MM.1S (cell line): ENCODE data around the gene ATAD3B.

Source experiments
- DNase-seq: peaks from one replicate; pipeline ENCODE4 v3.0.0-alpha.2; 2015
- H2AFZ ChIP-seq: fragments of 300-600 bp; sonication (generic); 2 replicates; pipeline ENCODE4 v1.6.0; 2016; ENCODE audit warnings: antibody characterized with exemption, low read length
- H3F3A ChIP-seq: fragments of 300-600 bp; sonication (generic); 2 replicates; pipeline ENCODE4 v1.6.1; 2016; ENCODE audit warnings: mild to moderate bottlenecking, antibody characterized with exemption, low read length, moderate library complexity, mixed read lengths; ENCODE audit not compliant: insufficient read depth
- H3K27ac ChIP-seq: fragments of 300-600 bp; sonication (generic); 2 replicates; pipeline ENCODE4 v1.5.1; 2016; ENCODE audit warnings: mild to moderate bottlenecking, low read length
- H3K27me3 ChIP-seq: fragments of 300-600 bp; sonication (generic); replicated peaks from 2 replicates; pipeline ENCODE4 v1.6.0; 2016; ENCODE audit warnings: low read length; ENCODE audit not compliant: insufficient read depth
- H3K36me3 ChIP-seq: fragments of 300-600 bp; sonication (generic); replicated peaks from 2 replicates; pipeline ENCODE4 v1.6.1; 2016; ENCODE audit warnings: mild to moderate bottlenecking, low read length, mixed read lengths; ENCODE audit not compliant: insufficient read depth
- H3K4me1 ChIP-seq: fragments of 300-600 bp; sonication (generic); 2 replicates; pipeline ENCODE4 v1.6.1; 2016; ENCODE audit warnings: low read length, mixed read lengths
- H3K4me2 ChIP-seq: fragments of 300-600 bp; sonication (generic); 2 replicates; pipeline ENCODE4 v1.6.0; 2016; ENCODE audit warnings: low read depth, low read length
- H3K4me3 ChIP-seq: fragments of 300-600 bp; sonication (generic); 2 replicates; pipeline ENCODE4 v1.5.1; 2016; ENCODE audit warnings: low read length, mixed read lengths
- H3K79me2 ChIP-seq: fragments of 300-600 bp; sonication (generic); 2 replicates; pipeline ENCODE4 v1.6.1; 2016; ENCODE audit warnings: mixed run types, low read length, mixed read lengths
- H3K9ac ChIP-seq: fragments of 300-600 bp; sonication (generic); 2 replicates; pipeline ENCODE4 v1.6.1; 2016; ENCODE audit warnings: low read length, mixed read lengths
- H3K9me2 ChIP-seq: fragments of 300-600 bp; sonication (generic); replicated peaks from 2 replicates; pipeline ENCODE4 v1.6.1; 2016; ENCODE audit warnings: mild to moderate bottlenecking, low read length, mixed read lengths; ENCODE audit not compliant: insufficient read depth
- H3K9me3 ChIP-seq: fragments of 300-600 bp; sonication (generic); replicated peaks from 2 replicates; pipeline ENCODE4 v1.6.1; 2016; ENCODE audit warnings: mild to moderate bottlenecking, low read length, mixed read lengths; ENCODE audit not compliant: insufficient read depth
- H4K20me1 ChIP-seq: fragments of 300-600 bp; sonication (generic); 2 replicates; pipeline ENCODE4 v1.6.1; 2016; ENCODE audit warnings: mild to moderate bottlenecking, low read length, moderate library complexity, mixed read lengths; ENCODE audit not compliant: insufficient read depth
- EZH2 ChIP-seq: fragments of 300-600 bp; sonication (generic); optimal IDR thresholded peaks from 2 replicates; pipeline ENCODE3; 2017; ENCODE audit warnings: low read depth, mild to moderate bottlenecking, antibody characterized with exemption, low read length, mixed read lengths
- EZH2phosphoT487 ChIP-seq: fragments of 300-600 bp; sonication (generic); IDR thresholded peaks from 2 replicates; pipeline ENCODE4 v1.6.1; 2018; ENCODE audit warnings: antibody characterized with exemption, low read length
- TF ChIP-seq, protein P1 (sequence below): fragments of 300-600 bp; sonication (generic); IDR thresholded peaks from 2 replicates; pipeline ENCODE4 v1.5.1; 2016; ENCODE audit warnings: antibody characterized with exemption, low read length, mixed read lengths

The ATAD3B gene

GRCh38 chr1:1539310-1540089, 67.9 kb downstream of the ATAD3B start:
- TF ChIP-seq, protein P1, sequence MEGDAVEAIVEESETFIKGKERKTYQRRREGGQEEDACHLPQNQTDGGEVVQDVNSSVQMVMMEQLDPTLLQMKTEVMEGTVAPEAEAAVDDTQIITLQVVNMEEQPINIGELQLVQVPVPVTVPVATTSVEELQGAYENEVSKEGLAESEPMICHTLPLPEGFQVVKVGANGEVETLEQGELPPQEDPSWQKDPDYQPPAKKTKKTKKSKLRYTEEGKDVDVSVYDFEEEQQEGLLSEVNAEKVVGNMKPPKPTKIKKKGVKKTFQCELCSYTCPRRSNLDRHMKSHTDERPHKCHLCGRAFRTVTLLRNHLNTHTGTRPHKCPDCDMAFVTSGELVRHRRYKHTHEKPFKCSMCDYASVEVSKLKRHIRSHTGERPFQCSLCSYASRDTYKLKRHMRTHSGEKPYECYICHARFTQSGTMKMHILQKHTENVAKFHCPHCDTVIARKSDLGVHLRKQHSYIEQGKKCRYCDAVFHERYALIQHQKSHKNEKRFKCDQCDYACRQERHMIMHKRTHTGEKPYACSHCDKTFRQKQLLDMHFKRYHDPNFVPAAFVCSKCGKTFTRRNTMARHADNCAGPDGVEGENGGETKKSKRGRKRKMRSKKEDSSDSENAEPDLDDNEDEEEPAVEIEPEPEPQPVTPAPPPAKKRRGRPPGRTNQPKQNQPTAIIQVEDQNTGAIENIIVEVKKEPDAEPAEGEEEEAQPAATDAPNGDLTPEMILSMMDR, result no peak
- no peak for TF ChIP-seq EZH2
- TF ChIP-seq EZH2phosphoT487, result no peak
- H3K79me2 ChIP-seq, result no peaks in the 10 kb centered on the region
- H3K9me3 ChIP-seq, result no peaks in the 10 kb centered on the region
- no peak overlapping the region for H3K4me2 ChIP-seq
- H3K36me3 ChIP-seq, result no peaks in the 10 kb centered on the region
- no peak overlapping the region for H2AFZ ChIP-seq
- H3K4me1 ChIP-seq, result no peaks in the 10 kb centered on the region
- no peaks in the 10 kb centered on the region for H3K9me2 ChIP-seq
- H3F3A ChIP-seq, result no peaks in the 10 kb centered on the region
- H3K27ac ChIP-seq, result no peak overlapping the region
- no peak overlapping the region for H3K9ac ChIP-seq
- H3K4me3 ChIP-seq, result no peak overlapping the region
- no peaks in the 10 kb centered on the region for H4K20me1 ChIP-seq
- H3K27me3 ChIP-seq, result no peaks in the 10 kb centered on the region
- DNase-seq, result no peak

DNA sequence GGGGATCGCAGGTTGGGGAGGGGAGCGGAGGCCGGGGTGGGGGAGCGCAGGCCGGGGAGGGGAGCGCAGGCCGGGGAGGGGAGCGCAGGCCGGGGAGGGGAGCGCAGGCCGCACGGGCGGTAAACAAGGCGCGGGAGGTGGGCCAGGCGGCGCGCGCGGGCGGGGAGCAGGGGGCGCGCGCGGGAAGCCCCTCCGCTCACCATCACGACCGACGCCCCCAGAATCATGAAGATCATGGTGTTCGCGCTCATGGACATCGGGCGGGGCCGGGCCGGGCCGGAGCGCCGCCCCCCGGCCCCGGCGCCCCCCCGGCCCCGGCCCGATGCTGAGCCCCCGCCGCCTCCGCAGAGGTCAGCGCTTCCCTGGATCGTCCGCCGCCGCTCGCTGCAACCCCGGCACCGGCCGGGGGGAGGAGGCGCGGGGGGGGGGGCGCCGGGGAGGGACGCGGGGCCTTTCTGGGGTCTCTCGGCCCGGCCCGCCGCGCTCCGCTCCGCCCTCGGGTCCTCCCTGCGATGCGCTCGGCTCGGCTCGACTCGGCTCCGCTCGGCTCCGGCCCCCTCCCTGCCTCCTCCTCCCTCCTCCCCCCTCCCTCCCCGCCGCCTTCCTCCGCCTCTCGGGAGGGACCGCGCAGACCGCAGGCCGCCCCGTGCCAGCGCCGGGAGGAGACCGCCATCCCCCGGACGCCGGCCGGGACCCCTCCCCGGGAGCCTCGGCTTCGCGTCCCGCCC, 68.7 kb downstream of the ATAD3B start, which contains the start of gene TMEM240:
Gene TMEM240 (minus strand): TSS at position 535 of the 728 bp plus-strand sequence. CDS start 278 bp downstream, at position 257.
- Histone ChIP-seq H3K36me3 (no peaks in the 10 kb centered on the region), H3K4me2 (no peak within 1 kb of the TSS), H3K27me3 (no peaks in the 10 kb centered on the region), H3K9ac (no peak within 1 kb of the TSS), H3F3A (no peaks in the 10 kb centered on the region), H3K27ac (no peak within 1 kb of the TSS), H3K4me1 (no peaks in the 10 kb centered on the region), H3K9me2 (no peaks in the 10 kb centered on the region), H3K9me3 (no peaks in the 10 kb centered on the region), H3K79me2 (no peaks in the 10 kb centered on the region), H3K4me3 (no peak within 1 kb of the TSS), H2AFZ (no peak within 1 kb of the TSS), H4K20me1 (no peaks in the 10 kb centered on the region)
- no peak for TF ChIP-seq EZH2
- TF ChIP-seq, protein P1, result no peak
- TF ChIP-seq EZH2phosphoT487, result no peak
- DNase-seq, result no peak

DNA sequence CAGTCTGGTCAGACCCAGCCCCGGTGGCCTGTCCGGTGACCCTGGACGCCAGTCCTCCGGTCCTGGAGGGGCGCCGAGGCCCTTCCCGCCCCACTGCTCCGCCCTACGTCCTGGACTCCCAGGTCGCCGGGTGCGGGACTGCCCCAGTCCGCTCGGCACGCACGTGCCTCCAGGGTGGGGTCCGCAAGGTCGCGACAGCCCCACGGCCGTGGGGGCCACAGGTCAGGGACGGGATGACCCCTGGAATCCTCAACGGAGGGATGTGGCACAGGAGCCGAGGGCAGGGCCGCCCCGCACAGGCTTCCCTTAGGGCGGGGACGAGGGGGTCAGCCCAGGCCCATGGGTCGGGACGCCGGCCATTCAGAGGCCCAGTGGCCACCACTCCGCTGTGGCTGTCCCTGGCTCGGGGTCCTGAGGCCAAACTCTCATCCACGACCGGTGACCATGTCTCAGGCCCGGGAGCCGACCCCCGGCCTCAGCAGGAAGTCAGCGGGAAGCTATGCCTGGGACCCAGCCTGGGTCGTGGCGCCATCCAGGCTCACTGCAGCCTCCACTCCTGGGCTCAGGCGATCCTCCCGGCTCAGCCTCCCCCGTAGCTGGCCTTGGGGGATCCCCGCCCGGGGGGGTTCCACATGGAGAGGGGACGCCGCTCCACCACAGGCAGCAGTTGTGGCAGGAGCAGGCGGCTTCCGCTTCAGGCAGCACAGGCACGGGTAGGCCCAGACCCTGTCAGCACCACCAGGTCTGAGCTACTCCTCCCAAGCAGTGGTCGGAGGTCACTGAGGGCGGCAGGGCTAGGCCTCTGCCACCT, 69.5 kb downstream of the ATAD3B start:
- Histone ChIP-seq H3K9ac (no peak overlapping the region), H2AFZ (no peak overlapping the region), H3K4me3 (no peak overlapping the region), H3K4me1 (no peaks in the 10 kb centered on the region), H3K79me2 (no peaks in the 10 kb centered on the region), H3K4me2 (no peak overlapping the region), H3K27me3 (no peaks in the 10 kb centered on the region), H4K20me1 (no peaks in the 10 kb centered on the region), H3F3A (no peaks in the 10 kb centered on the region), H3K9me2 (no peaks in the 10 kb centered on the region), H3K27ac (no peak overlapping the region), H3K36me3 (no peaks in the 10 kb centered on the region), H3K9me3 (no peaks in the 10 kb centered on the region)
- no peak for DNase-seq
- TF ChIP-seq EZH2 (no peak), EZH2phosphoT487 (no peak)
- TF ChIP-seq, protein P1, result no peak
